MM.1S (cell line): ENCODE results near the gene PIK3R4.

Source experiments
- DNase-seq: peaks from one replicate; pipeline ENCODE4 v3.0.0-alpha.2; 2015
- H2AFZ ChIP-seq: fragments of 300-600 bp; sonication (generic); 2 replicates; pipeline ENCODE4 v1.6.0; 2016; ENCODE audit warnings: antibody characterized with exemption, low read length
- H3F3A ChIP-seq: fragments of 300-600 bp; sonication (generic); 2 replicates; pipeline ENCODE4 v1.6.1; 2016; ENCODE audit warnings: mild to moderate bottlenecking, antibody characterized with exemption, low read length, moderate library complexity, mixed read lengths; ENCODE audit not compliant: insufficient read depth
- H3K27ac ChIP-seq: fragments of 300-600 bp; sonication (generic); 2 replicates; pipeline ENCODE4 v1.5.1; 2016; ENCODE audit warnings: mild to moderate bottlenecking, low read length
- H3K27me3 ChIP-seq: fragments of 300-600 bp; sonication (generic); replicated peaks from 2 replicates; pipeline ENCODE4 v1.6.0; 2016; ENCODE audit warnings: low read length; ENCODE audit not compliant: insufficient read depth
- H3K36me3 ChIP-seq: fragments of 300-600 bp; sonication (generic); replicated peaks from 2 replicates; pipeline ENCODE4 v1.6.1; 2016; ENCODE audit warnings: mild to moderate bottlenecking, low read length, mixed read lengths; ENCODE audit not compliant: insufficient read depth
- H3K4me1 ChIP-seq: fragments of 300-600 bp; sonication (generic); 2 replicates; pipeline ENCODE4 v1.6.1; 2016; ENCODE audit warnings: low read length, mixed read lengths
- H3K4me2 ChIP-seq: fragments of 300-600 bp; sonication (generic); 2 replicates; pipeline ENCODE4 v1.6.0; 2016; ENCODE audit warnings: low read depth, low read length
- H3K4me3 ChIP-seq: fragments of 300-600 bp; sonication (generic); 2 replicates; pipeline ENCODE4 v1.5.1; 2016; ENCODE audit warnings: low read length, mixed read lengths
- H3K79me2 ChIP-seq: fragments of 300-600 bp; sonication (generic); 2 replicates; pipeline ENCODE4 v1.6.1; 2016; ENCODE audit warnings: mixed run types, low read length, mixed read lengths
- H3K9ac ChIP-seq: fragments of 300-600 bp; sonication (generic); 2 replicates; pipeline ENCODE4 v1.6.1; 2016; ENCODE audit warnings: low read length, mixed read lengths
- H3K9me2 ChIP-seq: fragments of 300-600 bp; sonication (generic); replicated peaks from 2 replicates; pipeline ENCODE4 v1.6.1; 2016; ENCODE audit warnings: mild to moderate bottlenecking, low read length, mixed read lengths; ENCODE audit not compliant: insufficient read depth
- H3K9me3 ChIP-seq: fragments of 300-600 bp; sonication (generic); replicated peaks from 2 replicates; pipeline ENCODE4 v1.6.1; 2016; ENCODE audit warnings: mild to moderate bottlenecking, low read length, mixed read lengths; ENCODE audit not compliant: insufficient read depth
- H4K20me1 ChIP-seq: fragments of 300-600 bp; sonication (generic); 2 replicates; pipeline ENCODE4 v1.6.1; 2016; ENCODE audit warnings: mild to moderate bottlenecking, low read length, moderate library complexity, mixed read lengths; ENCODE audit not compliant: insufficient read depth
- EZH2 ChIP-seq: fragments of 300-600 bp; sonication (generic); optimal IDR thresholded peaks from 2 replicates; pipeline ENCODE3; 2017; ENCODE audit warnings: low read depth, mild to moderate bottlenecking, antibody characterized with exemption, low read length, mixed read lengths
- EZH2phosphoT487 ChIP-seq: fragments of 300-600 bp; sonication (generic); IDR thresholded peaks from 2 replicates; pipeline ENCODE4 v1.6.1; 2018; ENCODE audit warnings: antibody characterized with exemption, low read length
- TF ChIP-seq, protein P1 (sequence below): fragments of 300-600 bp; sonication (generic); IDR thresholded peaks from 2 replicates; pipeline ENCODE4 v1.5.1; 2016; ENCODE audit warnings: antibody characterized with exemption, low read length, mixed read lengths

The PIK3R4 gene

GRCh38 chr3:130737622-130738021 lies 9.0 kb downstream of the PIK3R4 start:
- H3K9ac ChIP-seq = no peak overlapping the region
- no peaks in the 10 kb centered on the region for H3K9me2 ChIP-seq
- no peak overlapping the region for H3K27ac ChIP-seq
- H3K4me2 ChIP-seq = no peak overlapping the region
- H3K9me3 ChIP-seq = no peaks in the 10 kb centered on the region
- no peaks in the 10 kb centered on the region for H4K20me1 ChIP-seq
- no peaks in the 10 kb centered on the region for H3K27me3 ChIP-seq
- peaks cover 3% of the 10 kb centered on the region; the same call in 1 of the 2 replicates for H3K36me3 ChIP-seq
- no peaks in the 10 kb centered on the region for H3K4me1 ChIP-seq
- peaks cover 52% of the 10 kb centered on the region for H3K79me2 ChIP-seq
- no peak for DNase-seq
- H3K4me3 ChIP-seq = no peak overlapping the region
- no peaks in the 10 kb centered on the region for H3F3A ChIP-seq
- no peak overlapping the region for H2AFZ ChIP-seq
- TF ChIP-seq EZH2 = no peak
- no peak for TF ChIP-seq EZH2phosphoT487
- TF ChIP-seq, protein P1, sequence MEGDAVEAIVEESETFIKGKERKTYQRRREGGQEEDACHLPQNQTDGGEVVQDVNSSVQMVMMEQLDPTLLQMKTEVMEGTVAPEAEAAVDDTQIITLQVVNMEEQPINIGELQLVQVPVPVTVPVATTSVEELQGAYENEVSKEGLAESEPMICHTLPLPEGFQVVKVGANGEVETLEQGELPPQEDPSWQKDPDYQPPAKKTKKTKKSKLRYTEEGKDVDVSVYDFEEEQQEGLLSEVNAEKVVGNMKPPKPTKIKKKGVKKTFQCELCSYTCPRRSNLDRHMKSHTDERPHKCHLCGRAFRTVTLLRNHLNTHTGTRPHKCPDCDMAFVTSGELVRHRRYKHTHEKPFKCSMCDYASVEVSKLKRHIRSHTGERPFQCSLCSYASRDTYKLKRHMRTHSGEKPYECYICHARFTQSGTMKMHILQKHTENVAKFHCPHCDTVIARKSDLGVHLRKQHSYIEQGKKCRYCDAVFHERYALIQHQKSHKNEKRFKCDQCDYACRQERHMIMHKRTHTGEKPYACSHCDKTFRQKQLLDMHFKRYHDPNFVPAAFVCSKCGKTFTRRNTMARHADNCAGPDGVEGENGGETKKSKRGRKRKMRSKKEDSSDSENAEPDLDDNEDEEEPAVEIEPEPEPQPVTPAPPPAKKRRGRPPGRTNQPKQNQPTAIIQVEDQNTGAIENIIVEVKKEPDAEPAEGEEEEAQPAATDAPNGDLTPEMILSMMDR = no peak

DNA sequence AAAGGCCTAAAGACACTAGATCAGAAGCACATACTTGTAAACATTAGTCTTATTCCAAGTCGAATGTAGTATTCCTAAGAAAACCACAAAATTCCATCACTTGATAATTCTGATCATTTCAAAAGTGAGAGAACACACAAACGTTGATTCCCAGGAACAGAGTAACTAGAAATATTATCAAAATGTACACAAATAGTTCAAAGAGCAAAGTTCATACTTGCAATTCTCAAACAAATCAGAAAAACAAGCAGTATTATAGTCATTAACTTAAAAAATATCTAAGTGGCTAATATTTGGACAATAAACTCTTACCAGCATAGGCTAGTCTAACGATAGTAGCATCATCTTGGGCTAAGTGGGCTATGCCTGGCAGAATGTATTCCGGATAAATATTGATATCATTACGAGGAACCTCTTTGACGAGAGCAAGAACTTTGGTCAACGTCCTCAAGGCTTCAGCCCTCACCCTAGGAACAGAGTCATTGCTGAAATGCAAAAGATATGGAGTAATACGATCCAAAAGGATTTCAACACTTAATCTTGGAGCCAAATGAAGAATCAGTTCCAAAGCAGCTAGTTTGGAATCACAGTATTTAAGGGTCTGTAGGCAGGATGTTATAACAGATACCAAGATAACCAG lies 13.3 kb downstream of the PIK3R4 start:
- Histone ChIP-seq H3K36me3 (peaks cover 3% of the 10 kb centered on the region; the same call in 1 of the 2 replicates), H3K9me3 (no peaks in the 10 kb centered on the region), H3K79me2 (peaks cover 16% of the 10 kb centered on the region), H3K27ac (no peak overlapping the region), H3K27me3 (no peaks in the 10 kb centered on the region), H3K4me1 (no peaks in the 10 kb centered on the region), H3K4me3 (no peak overlapping the region), H3F3A (no peaks in the 10 kb centered on the region), H3K4me2 (no peak overlapping the region), H2AFZ (no peak overlapping the region), H3K9me2 (no peaks in the 10 kb centered on the region), H3K9ac (no peak overlapping the region), H4K20me1 (no peaks in the 10 kb centered on the region)
- TF ChIP-seq EZH2phosphoT487 (no peak), EZH2 (no peak)
- TF ChIP-seq, protein P1 = no peak
- DNase-seq = no peak

DNA sequence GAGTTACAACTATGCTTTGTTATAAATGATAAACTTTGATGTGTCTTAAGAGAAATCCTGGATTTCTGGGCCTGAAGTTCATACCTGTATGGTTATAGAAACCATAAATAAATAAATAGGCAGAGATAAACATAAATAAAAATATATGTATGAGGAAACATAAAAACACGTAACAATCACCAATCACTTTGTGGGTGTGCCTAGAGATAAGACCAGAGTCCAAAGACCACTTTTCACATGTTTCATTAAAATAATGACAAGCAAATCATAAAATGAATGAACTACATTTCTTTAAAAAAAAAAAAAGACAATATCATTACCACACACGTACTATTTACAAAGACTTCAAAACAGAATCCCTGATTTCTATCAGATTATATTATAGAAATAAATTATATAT lies 14.1 kb downstream of the PIK3R4 start:
- TF ChIP-seq EZH2 (no peak), EZH2phosphoT487 (no peak)
- TF ChIP-seq, protein P1 = no peak
- Histone ChIP-seq H3K9ac (no peak overlapping the region), H3K4me3 (no peak overlapping the region), H4K20me1 (no peaks in the 10 kb centered on the region), H3K27ac (no peak overlapping the region), H3K4me1 (no peaks in the 10 kb centered on the region), H3K9me2 (no peaks in the 10 kb centered on the region), H3K79me2 (peaks cover 8% of the 10 kb centered on the region), H3K9me3 (no peaks in the 10 kb centered on the region), H3K4me2 (no peak overlapping the region), H2AFZ (no peak overlapping the region), H3F3A (no peaks in the 10 kb centered on the region), H3K36me3 (peaks cover 3% of the 10 kb centered on the region; the same call in 1 of the 2 replicates), H3K27me3 (no peaks in the 10 kb centered on the region)
- DNase-seq = no peak
